Stimulated activated naive CD4-positive, alpha-beta T cell treated with Interleukin-2 at 50 U/mL for 16 hours (primary cell): ENCODE measurements around the gene ACY1.
A peak's percentile ranks its signal among the peaks of the same experiment; 100 is the strongest.
"Not testable (repeated sequence)": the region's sequence is repeated elsewhere in the genome, so short reads cannot be mapped to it uniquely, and the experiment has no call there.

ENCODE experiments used
- DNase-seq: peaks from one replicate; lab custom pipeline; 2025; lab: John Stamatoyannopoulos, UW

Gene ACY1

GRCh38 chr3:51983578-51984268 lies 388 bp downstream of the ACY1 start:
- DNase-seq = no peak

- no peak for DNase-seq
Observed at GRCh38 chr3:51984269-51984647, 923 bp downstream of the ACY1 start.

GRCh38 chr3:51985063-51985462 lies 1.7 kb downstream of the ACY1 start:
- no peak for DNase-seq

- DNase-seq = no peak
Observed at GRCh38 chr3:51986010-51986947, 2.9 kb downstream of the ACY1 start.

GRCh38 chr3:51987568-51987967 lies 4.2 kb downstream of the ACY1 start:
- DNase-seq = no peak

DNA sequence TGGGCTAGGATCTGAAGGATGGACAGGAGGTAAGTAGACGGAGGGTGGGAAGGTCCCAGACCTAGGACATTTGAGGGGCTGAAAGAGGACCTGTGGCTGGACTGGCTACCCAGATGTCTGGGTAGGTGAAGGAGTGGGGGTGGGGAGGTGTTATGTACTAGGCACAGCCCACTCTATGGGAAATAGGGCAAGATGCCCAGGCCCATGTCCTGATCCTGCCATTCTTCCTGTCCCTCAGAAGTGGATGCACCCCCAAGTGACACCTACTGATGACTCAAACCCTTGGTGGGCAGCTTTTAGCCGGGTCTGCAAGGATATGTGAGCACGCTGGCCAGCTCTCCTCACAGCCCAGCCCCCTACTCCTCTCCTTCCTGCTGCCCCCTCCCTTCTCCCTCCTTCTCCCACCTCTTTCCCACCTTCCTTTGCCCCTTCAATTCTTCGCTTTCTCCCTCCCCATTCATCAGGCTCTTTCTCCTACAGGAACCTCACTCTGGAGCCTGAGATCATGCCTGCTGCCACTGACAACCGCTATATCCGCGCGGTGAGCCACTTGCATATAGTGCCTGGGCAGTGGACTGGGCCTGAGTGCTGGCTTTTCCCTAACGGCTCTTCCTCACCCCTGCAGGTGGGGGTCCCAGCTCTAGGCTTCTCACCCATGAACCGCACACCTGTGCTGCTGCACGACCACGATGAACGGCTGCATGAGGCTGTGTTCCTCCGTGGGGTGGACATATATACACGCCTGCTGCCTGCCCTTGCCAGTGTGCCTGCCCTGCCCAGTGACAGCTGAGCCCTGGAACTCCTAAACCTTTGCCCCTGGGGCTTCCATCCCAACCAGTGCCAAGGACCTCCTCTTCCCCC lies 5.2 kb downstream of the ACY1 start:
- DNase-seq = no peak

- DNase-seq = not testable (repeated sequence)
Observed at GRCh38 chr3:51990501-51990971, 7.2 kb downstream of the ACY1 start.

- DNase-seq = no peak
Observed at GRCh38 chr3:51992017-51992682, 8.8 kb downstream of the ACY1 start.

DNA sequence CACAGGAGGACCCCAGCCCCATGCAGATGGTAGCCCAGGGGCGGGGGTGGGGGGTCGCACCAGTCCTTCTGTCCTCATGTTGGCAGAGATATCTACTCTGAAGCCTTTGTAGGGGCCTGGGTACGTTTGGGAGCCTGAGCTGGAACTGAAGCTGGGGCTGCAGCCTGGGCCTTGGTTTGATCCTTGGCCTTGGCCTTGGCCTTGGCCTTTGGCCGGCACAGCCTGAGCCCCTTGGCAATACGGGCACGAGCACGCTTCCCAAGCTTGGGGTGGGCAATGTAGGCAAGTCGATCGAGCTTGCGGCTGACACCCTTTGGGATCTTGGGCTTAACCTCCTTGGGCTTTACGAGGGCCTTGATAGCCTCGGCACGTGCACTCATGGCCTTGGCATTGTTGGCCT lies 10.3 kb downstream of the ACY1 start:
- DNase-seq = not testable (repeated sequence)

- DNase-seq = no peak
Observed at GRCh38 chr3:51994530-51994929, 11.2 kb downstream of the ACY1 start.

GRCh38 chr3:51995346-51996163 lies 12.2 kb downstream of the ACY1 start, which contains the start of gene RPL29:
RPL29 (minus strand) TSS chr3:51995895; CDS start chr3:51995461, 434 bp downstream.
- peak; percentile 90 for DNase-seq

GRCh38 chr3:51997172-51997571 lies 13.8 kb downstream of the ACY1 start:
- DNase-seq = no peak

DNA sequence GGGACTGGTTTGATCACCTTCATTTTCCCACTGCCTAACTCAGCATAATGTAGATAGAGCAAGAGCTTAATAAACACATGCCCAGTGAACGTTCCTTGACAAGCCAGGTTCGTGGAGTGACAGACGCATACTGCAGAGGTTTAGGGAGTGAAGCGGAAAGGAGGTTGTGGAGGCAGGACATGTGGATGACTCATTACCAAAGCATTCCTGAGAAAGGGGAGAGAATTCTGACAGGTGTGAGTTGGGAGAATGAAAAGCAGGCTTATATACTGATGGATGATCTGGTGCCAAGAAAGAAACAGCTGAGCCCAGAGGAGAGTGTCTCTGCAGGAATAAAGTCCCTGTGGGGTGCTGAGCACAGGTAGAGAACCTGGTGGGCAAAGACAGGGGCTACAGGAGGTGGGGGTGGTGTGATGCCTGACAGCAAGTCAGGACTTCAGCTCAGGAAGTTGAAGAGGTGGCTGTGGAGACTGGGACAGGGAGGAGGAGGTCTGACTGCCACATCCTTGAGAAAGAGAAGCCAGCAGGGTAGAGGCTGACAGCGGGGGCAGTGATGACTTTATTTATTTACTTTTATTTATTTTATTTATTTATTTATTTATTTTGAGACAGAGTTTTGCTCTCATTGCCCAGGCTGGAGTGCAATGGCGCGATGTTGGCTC lies 14.7 kb downstream of the ACY1 start:
- DNase-seq = no peak

GRCh38 chr3:51998774-51999173 lies 15.4 kb downstream of the ACY1 start:
- DNase-seq = no peak

GRCh38 chr3:51999846-52000245 lies 16.5 kb downstream of the ACY1 start:
- no peak for DNase-seq

DNA sequence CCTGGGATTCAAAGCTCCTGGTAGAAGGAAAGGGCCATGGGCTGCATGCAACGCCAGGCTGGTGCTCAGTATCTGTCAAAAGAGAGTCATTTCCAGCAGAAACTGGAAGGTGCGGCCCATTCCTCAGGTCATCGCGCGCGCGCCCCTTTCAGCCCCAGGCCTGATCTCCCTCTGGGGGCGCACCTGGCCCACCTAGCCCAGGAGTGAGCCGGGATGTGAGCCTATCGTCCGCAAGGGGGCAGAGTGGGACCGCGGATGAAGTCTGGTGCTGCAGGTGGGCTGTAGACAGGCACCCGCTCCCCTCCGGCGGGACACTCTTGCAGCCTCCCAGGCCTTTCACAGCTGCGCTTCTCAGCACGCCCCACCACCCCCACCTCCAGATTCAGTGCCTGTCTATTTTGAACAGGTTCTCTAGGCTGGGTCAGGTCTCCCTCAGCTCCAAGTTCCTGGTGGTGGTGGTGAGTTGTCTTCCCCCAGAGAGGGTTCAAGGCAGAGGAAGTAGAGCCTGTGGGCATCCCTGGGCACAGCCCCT lies 18.2 kb downstream of the ACY1 start:
- DNase-seq = peak; percentile 77

DNA sequence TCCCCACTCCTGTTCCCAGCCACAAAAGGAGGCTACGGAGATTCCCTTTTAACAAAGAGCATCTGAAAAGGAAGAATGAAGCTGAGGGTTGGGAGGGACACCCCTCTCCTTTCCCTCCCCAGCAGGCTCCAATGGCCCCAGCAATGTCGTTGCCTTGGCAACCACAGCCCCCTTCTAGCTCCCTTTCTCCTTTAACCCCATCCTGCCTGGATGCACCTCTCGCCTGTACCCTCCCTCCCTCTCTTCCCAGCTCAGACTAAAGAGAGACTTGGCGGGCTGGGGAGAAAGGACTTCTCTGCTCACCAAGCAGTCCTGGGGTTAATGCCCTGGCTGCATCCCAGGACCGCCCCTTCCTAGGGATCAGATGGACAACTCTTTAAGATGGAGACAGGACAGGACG lies 19.4 kb downstream of the ACY1 start:
- DNase-seq = no peak

DNA sequence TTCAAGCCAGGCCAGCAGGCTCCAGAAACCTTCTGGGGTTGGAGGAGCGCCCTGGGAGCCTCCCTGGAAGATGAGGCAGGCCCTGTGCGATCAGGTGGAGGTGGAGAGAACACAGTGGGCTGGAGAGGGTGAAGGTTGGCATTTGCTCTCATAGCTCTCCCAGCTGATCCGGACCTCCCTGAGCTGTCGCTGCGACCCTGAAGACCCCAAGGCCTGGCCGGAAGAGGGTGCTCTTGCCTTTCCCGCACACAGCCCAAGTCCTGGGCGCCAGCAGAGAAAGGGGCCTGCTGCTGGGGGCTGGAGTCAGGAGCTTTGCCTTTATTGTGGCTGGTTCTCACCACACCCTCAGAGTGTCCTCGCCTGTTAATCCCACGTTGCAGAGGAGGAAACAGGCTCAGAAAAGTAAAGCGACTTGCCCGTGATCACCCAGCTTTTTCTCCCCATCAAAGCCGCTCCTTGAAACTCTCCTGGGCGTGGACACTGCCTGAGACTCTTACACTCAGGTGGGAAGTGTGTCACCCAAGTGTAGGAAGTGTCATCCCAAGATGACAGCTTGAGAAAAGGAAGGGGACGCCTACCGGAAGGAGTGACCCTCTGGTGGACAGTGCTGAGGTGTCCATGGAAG lies 20.9 kb downstream of the ACY1 start:
- DNase-seq = no peak

DNA sequence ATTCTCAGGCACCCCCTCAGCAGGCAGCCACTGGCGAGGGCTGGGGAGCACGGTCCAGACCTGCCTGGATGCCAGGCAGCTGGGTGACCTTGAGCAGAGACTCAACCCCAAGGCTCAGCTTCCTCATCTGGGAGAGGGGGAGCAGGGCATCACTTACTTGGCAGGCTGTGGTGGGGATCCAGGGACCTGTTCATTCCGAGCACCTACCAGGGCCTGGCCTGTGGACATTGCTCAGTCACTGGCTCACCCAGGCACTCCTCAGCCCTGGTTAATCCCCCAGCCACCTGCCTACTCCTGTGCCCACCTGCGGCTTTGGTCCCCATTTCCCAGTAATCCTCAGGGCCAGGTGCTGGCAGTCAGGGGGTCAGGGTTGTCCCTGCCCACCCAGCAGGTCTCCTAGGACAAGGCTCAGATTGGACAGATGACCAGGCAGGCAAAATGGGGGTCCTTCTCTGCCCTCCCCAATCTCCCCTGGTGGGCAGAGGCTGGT lies 21.6 kb downstream of the ACY1 start:
- no peak for DNase-seq
